Measurements from ENCODE around the gene SLC16A10.
"Not testable (repeated sequence)": the region's sequence is repeated elsewhere in the genome, so short reads cannot be mapped to it uniquely, and the experiment has no call there.

SLC16A10 gene

DNA sequence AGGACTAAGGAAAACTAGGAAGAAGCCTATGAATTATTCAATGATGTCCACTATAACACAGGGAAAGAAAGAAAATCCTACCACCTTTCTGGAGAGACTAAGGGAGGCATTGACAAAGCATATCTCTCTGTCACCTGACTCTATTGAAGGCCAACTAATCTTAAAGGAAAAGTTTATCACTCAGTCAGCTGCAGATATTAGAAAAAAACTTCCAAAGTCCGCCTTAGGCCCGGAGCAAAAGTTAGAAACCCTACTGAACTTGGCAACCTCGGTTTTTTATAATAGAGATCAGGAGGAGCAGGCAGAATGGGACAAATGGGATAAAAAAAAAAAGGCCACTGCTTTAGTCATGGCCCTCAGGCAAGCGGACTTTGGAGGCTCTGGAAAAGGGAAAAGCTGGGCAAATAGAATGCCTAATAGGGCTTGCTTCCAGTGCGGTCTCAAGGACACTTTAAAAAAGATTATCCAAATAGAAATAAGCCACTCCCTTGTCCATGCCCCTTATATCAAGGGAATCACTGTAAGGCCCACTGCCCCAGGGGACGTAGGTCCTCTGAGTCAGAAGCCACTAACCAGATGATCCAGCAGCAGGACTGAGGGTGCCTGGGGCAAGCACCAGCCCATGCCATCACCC is 47.0 kb downstream of the SLC16A10 start:
- not testable (repeated sequence) for DNase-seq

DNA sequence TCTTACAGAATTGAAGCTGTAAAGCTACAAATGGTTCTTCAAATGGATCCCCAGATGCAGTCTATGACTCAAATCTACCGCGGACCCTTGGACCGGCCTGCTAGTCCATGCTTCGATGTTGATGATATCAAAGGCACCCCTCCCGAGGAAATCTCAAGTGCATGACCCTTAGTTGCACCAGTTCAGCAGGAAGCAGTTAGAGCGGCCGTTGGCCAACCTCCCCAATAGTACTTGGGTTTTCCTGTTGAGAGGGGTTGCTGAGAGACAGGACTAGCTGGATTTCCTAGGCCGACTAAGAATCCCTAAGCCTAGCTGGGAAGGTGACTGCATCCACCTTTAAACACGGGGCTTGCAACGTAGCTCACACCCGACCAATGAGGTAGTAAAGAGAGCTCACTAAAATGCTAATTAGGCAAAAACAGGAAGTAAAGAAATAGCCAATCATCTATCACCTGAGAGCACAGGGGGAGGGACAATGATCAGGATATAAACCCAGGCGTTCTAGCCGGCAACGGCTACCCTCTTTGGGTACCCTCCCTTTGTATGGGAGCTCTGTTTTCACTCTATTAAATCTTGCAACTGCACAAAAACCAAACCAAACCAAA is 50.3 kb downstream of the SLC16A10 start:
- DNase-seq = not testable (repeated sequence)

DNA sequence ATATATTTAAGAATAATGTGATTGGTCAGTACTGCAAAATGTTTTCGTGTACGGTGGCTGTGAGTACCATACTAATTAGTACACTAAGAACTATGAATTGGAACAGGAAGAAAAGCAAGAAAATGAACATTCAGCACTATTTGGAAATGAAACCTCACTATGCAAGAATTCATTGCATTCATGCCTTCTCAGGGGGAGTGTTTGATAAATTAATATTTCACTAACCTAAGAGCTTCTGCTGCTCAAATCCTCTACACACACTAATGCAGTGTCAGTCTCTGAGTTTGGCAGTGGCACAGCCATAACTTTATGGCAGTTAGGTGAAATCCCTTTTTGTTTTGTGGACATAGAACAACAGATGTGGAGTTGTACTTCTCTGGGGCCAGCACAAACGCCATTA is 60.1 kb downstream of the SLC16A10 start:
- no peak for DNase-seq

DNA sequence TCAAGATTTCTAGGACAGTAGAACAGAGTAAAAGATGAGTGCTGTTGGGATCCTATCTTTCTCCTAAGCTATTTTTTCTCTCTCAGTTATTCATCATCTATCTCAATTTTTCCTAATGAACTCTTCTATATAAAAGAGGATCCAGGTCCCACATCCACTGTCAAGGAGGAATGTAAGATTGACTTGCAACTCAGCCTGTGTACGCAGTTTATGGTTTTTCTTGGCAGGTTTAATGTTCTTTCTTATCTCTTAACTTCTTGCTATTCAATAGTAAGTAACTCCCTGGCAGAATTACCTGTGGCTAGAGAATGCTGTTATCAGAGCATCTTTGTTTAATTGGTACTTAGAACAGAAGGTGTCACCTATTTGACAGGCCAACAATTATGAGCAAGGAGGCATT is 60.8 kb downstream of the SLC16A10 start:
- DNase-seq = no peak

DNA sequence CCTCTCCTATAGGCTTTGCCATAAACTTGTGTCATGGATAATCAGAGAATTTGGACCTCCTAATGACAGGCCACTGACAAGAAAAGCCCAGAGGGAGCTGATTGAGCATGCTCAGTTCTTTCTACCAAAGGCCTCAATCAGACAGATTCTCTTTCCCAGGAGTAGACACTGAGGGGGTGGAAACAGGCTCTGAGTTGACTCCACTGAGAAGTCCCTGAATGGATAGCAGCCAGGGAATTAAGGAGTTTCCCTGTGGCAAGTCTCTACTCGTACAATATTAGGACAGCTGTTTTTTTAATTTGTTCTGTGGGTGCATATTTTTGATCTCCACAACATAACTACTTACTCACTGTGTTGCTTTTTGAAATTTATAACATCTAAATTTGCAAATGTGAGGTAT is 63.3 kb downstream of the SLC16A10 start:
- no peak for DNase-seq

DNA sequence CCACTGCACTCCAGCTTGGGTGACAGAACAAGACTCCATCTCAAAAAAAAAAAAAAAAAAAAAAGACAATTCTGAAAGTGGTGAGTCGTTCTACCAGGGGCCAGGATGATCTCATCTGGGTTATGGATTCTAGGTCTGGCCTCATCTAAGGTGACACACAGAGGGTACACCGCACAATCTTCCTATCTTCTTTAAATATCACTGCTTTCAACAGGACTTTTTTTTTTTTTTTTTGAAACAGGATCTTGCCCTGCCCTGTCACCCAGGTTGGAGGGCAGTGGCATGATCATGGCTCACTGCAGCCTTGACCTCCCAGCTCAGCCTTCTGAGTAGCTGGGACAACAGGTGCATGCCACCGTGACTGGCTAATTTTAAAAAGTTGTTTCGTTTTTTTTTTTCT is 67.7 kb downstream of the SLC16A10 start:
- no peak for DNase-seq

DNA sequence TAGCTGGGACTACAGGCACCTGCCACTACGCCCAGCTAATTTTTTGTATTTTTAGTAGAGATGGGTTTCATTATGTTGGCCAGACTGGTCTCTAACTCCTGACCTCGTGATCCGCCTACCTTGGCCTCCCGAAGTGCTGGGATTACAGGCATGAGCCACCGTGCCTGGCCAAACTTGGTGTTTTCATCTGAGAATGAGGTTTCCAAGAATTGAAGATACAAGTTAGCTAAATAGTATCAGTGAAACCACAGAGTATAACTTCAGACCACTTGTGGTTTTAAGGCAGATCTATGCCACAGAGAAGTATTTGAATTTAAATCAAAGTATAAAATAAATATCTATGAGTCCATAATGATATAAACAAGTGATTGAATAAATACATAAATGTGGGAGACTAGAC is 70.1 kb downstream of the SLC16A10 start:
- peak in 1 of 2 donors; percentile 3 for DNase-seq

DNA sequence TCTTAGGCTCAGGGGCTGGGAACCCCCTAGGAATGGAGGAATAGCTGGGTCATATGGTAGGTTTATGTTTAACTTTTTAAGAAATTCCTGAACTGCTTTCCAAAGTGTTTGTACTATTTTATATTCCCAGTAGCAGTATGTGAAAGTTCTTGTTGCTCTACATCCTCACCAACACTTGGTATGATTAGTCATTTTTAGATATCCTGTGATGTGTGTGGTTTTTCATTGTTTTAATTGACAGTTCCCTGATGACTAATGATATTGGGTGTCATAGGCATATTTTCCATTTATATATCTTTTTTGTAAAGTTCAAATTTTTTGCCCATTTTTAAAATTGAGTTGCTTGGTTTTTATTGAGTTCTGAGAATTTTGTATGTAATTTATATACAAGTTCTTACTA is 72.3 kb downstream of the SLC16A10 start:
- DNase-seq = no peak

DNA sequence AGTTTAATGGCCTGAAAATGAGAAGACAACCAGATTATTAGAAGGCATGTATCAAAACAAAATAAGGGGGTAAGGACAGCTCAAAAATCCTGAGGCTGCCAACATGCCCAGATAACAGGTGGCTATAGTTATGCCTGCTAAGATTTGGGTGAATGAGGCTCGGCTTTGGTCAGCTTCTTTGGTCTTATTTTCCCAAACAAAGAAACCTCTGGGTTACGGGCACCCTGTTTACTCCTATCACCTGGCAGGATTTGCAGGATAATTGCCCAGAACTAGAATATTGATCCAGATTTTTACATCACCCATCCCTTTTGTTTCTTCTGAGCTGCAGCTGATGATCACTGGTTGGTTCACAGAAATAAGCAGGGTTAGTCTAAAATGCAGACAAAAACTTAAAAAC is 74.3 kb downstream of the SLC16A10 start:
- no peak for DNase-seq

DNA sequence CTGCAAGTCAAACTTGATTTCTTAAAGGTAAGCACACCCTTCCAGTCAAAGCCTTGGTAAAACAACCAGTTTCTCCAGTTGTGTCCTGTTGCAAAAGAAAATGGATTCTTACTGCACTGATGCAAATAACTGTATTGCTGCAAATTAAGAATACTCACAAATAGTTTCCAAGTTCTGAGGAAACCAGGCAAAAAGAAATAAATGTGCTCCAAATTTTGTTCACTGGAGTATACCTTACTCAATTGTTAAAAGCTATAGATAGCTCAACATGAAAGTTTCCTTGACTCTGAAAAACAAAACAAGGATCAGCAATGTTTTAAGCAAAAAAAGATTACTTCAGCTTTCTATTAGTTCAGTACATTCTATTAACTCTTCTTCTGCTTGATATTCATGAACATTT is 75.2 kb downstream of the SLC16A10 start:
- peak in 1 of 2 donors; percentile 3 for DNase-seq

DNA sequence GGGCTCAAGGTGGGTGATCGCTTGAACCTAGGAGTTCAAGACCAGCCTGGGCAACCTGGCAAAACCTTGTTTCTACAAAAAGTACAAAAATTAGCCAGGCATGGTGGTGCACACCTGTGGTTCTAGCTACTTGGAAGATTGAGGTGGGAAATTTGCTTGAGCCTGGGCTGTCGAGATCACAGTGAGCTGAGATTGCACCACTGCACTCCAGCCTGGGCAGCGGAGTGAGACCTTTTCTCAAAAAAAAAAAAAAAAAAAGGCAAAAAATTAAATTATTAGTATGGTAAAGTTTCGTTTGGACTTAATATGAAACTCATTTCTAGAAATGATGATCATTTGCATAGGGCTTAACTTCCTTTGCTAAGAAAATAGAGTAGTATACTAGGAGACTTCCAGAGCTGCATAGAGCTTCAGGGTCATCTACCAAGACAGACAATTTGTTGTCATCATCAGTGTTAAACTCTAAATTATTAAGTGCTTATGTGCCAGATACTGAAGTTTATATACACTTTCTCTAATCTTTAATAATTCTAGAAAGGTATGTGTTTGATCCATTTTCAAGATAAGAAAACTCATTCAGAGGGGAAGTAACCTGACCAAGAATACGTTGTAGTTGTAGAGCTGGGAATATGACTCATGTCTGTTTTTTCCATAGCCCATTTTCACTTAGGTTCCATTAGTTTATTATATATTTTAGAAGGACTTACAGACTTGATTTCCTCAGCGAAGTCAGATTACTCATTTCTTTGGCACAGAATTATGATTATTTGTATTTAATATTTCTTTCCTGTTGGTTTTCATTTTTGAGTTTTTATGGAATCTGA is 84.5 kb downstream of the SLC16A10 start:
- DNase-seq = no peak

DNA sequence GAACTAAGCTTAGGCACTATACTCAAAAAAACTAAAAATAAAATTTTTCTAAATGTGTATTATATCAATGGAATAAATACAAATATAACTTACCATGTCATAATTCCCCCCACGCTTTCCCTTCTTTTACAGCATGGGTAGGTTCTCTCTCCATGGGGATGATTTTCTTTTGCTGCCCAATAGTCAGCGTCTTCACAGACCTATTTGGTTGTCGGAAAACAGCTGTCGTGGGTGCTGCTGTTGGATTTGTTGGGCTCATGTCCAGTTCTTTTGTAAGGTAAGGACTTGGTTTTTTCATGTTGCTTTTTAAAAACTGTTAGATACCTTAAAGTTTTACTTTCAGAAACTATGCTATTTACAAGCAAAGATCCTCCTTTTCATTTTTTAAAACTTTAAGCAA is 85.3 kb downstream of the SLC16A10 start:
- DNase-seq = no peak

DNA sequence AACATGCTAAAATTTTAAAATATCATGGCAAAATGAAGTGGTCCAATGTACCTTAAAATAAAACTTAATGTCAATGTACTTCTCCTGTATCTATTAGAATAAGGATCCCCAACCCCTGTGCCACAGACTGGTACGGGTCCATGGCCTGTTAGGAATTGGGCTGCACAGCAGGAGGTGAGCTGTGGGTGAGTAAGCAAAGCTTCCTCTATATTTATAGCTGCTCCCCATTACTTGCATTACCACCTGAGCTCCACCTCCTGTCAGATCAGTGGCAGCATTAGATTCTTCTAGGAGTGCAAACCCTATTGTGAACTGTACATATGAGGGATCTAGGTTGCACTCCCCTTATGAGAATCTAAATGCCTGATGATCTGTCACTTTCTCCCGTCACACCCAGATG is 86.0 kb downstream of the SLC16A10 start:
- peak in 1 of 2 donors; percentile 5 for DNase-seq

DNA sequence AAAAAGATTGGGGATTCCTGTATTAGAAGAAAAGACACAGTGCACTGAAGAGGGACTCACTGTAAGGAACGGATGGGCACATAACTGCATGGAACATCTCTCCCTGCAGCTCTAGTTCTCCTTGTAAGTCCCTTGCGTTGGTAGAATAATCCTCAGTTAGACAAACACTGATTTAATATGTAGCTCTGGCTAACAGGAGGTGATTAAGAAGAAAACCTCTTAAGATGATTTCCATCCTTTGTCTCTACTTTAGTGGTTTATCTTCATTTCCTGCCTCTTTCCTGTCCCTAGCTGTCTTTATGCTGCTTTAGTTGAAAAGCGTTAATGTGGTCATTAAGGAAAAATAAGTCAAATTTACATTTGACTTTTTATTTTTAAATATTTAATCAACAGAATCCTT is 86.6 kb downstream of the SLC16A10 start:
- DNase-seq = peak in 1 of 2 donors; percentile 15

DNA sequence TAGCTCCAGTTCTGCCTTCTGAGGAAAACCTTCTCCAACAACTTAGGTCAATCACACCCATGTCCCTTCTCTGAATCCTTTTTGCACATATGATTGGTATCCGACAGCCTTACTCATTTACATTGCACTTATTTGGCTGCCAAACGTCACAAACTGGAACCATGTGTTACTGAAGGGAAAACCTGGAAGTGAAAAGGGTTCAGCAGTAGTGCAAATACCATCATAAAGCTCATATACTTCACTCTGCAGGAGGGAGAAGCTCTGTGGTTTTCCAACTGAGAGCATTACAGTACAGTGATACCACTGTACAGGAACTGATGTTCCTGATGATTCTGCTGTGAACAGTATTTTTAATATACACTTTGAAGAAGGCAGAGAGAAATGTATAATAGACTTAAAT is 87.8 kb downstream of the SLC16A10 start:
- no peak for DNase-seq

DNA sequence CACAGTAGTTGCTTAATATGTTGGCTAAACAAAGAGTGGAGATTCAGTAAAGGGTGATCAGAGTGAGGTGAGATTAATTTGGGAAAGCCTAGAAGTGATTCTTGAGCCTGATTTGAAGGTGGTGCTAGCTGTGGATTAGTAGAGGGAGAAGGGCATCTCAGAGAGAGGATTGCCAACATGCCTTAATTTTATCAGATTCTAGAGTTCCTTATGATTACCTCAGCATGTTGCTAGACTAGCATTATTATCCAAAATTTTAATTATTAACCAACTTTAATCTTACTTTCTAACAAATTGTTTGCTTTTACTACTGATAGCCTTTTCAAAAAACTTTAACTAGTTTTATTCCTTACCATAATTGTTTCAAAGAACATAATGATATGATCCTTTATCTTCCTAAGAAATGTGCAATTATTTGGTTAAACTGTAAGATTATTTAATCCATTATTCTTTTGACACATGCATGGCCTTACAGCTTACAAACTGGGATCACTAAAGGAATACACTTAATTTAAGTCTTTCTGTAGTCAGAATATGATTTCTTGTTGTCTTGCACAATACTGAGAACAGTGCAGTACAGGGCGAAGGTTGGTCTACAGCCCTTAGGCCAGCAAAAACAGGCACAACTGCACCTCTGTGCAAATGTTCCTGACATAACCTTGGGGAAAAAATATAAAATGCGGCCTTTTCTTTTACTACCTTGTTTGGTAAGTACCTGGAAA is 88.9 kb downstream of the SLC16A10 start:
- no peak for DNase-seq

DNA sequence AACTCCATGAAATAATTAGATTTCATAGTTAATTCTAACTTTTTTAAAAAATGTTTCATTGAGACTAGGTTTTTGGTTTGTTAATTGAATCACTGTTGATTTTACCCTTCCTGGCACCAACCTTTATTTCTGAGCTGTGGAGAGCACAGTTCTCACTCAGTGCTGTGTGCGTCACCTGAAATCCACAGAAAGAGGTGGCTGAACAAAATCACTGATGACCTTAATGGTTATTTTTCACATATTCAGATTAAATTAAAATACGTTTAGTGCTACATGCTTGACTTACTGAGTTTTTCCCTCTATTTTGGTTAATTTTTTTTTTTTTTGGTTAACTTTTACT is 89.4 kb downstream of the SLC16A10 start:
- no peak for DNase-seq

DNA sequence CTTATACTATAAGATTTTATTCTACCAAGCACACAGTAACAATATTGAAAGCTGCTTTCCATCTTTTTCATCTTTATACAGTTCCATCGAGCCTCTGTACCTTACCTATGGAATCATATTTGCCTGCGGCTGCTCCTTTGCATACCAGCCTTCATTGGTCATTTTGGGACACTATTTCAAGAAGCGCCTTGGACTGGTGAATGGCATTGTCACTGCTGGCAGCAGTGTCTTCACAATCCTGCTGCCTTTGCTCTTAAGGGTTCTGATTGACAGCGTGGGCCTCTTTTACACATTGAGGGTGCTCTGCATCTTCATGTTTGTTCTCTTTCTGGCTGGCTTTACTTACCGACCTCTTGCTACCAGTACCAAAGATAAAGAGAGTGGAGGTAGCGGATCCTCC is 89.8 kb downstream of the SLC16A10 start:
- DNase-seq = no peak

DNA sequence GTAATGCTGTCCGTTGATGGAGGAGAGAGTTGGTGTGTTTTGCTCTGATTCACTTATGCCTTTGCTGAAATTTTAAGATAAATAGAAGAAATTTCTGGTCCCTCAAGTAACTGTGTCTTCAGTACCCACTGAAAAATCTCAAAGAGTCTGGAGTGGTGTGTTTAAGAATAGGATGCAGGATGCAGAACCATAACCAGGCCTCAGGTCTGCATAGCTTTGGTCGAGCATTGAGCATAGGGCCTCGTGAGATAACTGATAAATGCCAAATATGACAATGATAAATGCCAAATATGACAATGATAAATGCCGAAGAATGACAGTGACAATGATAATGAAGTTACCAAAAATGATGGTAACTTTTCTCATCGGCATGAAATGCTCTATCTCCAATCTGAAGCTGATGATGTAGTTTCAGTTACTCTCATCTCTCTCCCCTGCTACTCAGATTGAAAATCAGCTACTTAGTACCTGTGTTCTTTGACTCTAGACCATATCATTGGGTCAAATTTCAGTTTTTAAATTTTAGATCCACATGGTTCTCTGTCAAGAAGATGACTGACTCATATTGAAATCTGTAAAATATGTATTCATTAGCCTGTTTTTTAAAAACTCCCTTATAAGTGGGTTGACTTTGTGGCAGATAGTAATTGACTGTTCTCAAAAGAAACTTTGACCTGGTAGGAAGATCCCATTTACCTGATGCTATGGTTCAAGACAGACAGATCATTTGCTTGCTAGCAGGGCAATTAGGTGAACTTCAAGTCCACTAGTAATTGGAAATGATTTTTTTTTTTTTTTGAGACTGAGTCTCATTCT is 96.6 kb downstream of the SLC16A10 start:
- DNase-seq = no peak

DNA sequence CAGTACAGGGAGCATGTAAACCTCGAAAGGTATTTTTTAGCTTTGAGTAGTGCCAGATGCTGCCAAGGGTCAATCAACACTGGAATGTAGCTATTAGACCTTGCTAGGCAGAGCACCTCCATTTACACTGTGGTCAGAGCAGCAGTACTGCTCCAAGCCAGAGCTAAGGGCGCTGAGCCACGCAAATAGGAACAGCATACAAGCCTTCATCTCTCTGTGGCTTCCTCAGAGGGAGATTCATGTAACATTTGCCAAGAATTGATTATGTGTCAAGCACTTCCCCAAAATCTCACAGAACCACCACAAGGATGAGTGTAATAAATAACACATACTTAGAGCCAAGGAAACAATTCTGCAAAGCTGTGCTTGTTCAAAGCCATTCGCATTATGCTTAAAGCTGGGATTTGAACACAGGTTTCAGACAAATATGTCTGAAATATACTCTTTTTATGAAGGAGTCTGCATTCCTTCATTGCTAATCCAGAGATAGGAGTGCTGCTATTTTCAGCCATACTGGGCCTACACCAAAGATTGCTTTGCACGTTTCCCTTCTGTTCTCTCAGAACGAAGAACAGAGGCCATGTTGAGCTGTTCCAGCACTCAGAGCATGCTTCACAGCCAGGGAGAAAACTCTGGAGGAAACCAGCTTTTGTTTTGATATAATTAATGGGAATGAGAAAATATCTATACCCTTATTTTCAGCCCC is 97.7 kb downstream of the SLC16A10 start:
- DNase-seq = no peak

DNA sequence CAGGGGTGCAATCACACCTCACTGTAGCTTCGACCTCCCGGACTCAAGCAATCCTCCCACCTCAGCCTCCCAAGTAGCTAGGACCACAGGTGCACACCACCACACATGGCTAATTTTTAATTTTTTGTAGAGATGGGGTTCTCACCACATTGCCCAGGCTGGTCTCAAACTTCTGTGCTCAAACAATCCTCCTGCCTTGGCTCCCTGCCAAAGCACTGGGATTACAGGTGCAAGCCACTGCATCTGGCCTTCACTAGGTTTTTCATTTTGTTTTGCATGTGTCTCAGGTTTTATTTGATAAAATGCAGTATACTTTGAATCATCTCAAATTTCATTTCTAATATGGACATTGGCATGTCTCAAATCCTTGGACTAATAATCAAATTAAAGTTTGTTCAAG is 98.7 kb downstream of the SLC16A10 start:
- no peak for DNase-seq

DNA sequence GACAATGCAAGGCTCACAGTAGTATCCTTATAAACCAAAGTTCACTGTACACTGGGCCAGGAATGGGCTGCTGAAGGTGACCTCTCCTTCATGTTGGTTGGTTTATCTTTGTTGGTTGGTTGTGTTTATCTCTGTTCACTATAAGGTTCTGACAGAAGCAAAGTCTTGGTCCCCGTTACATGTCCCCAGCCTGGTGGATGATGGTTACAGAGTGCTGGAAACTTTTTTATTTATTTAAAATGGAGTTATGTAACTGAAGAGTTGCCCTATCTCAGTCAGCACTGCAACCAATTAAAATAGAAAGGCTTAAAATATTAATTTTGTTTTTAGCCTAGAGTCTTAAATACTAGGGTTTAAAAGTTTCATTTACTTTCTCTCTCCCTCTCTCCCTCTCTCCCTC is 100.6 kb downstream of the SLC16A10 start:
- DNase-seq = no peak
